Measurements from ENCODE around the gene GRK5.

GRK5 gene

DNA sequence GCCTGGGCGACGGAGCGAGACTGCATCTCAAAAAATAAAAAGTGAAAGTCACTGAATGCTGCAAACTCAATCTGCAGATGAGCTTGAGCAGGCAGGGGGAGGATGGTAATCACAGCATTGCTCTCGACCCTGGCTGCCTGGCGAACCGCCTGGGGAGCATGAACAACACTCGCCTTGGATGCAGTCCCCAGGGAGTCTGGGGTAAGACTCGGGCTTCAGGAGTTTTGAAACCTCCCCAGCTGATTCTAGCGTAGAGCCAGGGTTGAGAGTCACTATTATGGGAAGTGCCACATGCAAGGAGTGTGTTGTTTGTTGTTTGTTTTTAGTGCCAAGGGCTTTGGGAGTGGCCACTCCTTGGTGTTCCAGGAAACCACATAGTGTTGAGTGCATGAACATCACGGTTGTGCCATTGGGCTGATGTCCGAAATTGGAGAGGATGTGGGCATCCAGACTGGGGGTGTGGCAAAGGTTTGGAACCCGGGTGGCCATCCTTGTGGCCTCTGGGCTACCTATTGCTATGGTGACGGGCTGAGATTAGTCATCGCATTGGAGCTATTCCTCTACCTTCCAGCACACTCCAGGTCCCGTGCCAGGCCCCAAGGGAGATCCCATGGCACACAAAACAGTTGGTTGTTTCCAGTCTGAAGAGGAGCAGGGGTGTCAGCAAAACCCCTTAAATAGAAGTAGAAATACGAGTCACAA is 242.5 kb downstream of the GRK5 start:
- no peak for DNase-seq
- no peak for TF ChIP-seq POLR2A (IDR thresholded peaks at IDR 0.05; ENCODE audit: low read length)
- TF ChIP-seq GATA1 (IDR thresholded peaks at IDR 0.05; ENCODE audit: low read depth, low read length), result no peak

DNA sequence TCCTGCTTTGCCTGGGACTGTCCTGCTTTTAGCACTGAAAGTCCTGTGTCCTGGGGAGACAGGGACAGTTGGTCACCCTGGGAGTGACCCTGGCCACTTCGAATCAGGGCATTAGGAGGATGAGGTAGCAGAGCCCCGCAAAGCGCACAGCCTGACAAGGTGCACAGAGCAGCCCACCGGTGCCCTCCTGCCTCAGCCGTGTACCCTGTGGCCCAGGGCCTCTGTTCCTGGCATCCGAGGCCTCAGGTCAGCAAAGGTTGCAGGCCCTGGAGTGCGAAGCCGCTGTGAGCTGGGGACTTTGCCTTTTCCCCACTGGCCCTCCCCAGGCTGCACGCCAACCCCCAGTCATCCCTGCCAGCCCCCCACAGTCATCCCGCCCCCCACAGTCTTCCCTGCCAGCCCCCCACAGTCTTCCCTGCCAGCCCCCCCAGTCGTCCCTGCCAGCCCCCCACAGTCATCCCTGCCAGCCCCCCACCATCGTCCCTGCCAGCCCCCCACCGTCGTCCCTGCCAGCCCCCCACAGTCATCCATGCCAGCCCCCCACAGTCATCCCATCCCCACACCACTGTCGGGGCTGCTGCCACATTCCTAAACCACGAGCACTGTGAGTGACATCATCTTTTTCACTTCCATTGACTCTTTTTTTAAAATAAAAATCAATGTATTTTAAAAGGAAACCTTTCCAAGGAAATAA is 243.4 kb downstream of the GRK5 start:
- no peak for DNase-seq
- no peak for TF ChIP-seq GATA1 (IDR thresholded peaks at IDR 0.05; ENCODE audit: low read depth, low read length)
- TF ChIP-seq POLR2A (IDR thresholded peaks at IDR 0.05; ENCODE audit: low read length), result no peak

DNA sequence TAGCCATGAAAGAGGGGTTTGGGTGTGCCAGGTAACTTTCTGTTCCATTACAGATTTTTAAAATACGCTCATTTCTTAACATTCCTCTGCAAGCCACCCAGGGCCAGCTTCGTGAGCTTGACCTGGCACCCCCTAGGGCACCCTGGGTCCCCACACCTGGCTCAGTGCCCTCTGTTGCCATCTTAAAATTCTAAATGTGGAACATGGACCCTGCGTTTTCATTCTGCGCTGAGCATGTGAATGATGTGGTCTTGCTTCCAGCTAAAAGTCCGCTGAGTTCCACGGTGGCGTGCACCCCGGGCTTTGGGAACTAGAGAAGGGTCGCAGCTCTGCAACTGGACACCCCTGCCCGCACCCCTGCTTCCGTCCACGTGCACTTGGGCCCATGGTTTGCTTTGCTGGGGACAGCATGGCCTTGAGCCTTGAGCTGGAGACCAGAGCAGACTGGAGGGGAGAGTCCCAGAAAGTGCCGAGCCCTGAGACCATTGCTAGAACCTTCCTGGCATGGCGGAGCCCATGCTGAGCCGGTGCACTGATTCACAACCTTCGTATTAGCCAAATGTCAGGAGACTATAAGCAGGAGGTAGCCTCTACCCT is 244.0 kb downstream of the GRK5 start:
- TF ChIP-seq POLR2A (IDR thresholded peaks at IDR 0.05; ENCODE audit: low read length), result no peak
- no peak for DNase-seq

DNA sequence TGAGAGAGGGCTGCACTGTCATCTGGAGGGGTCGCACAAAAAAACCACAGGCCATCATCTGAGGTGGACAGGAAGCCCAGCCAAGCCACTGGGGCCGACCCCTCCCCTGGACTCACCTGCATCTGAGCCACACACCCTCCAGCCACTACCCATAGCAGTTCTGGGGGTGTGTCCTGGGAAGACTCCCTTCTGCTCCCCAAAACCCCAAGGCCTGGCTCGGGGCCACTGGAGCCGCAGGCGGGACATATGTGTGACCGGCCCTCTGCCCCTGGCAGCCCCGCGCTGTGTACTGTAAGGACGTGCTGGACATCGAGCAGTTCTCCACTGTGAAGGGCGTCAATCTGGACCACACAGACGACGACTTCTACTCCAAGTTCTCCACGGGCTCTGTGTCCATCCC is 245.0 kb downstream of the GRK5 start:
- TF ChIP-seq GATA1 (IDR thresholded peaks at IDR 0.05; ENCODE audit: low read depth, low read length), result no peak
- TF ChIP-seq POLR2A (IDR thresholded peaks at IDR 0.05; ENCODE audit: low read length), result no peak
- no peak for DNase-seq

DNA sequence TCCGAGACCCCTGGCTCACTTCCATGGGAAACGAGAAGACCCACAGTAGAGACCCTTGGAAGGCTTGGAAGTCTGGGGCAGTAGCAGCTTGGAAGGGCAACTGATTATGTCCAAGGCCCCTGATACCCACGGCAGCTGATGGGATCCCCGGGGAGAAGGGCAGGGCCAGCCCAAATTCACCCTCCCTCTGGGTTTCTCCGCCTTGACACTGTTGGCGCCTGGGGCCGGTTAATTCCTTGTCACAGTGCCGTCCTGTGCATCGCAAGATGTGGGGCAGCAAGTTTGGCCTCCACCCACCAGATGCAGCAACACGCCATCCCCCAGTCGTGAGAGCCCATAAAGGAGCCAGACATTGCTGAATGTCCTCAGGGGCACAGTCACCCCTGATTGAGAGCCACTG is 245.9 kb downstream of the GRK5 start:
- no peak for TF ChIP-seq GATA1 (IDR thresholded peaks at IDR 0.05; ENCODE audit: low read depth, low read length)
- no peak for TF ChIP-seq POLR2A (IDR thresholded peaks at IDR 0.05; ENCODE audit: low read length)
- no peak for DNase-seq

DNA sequence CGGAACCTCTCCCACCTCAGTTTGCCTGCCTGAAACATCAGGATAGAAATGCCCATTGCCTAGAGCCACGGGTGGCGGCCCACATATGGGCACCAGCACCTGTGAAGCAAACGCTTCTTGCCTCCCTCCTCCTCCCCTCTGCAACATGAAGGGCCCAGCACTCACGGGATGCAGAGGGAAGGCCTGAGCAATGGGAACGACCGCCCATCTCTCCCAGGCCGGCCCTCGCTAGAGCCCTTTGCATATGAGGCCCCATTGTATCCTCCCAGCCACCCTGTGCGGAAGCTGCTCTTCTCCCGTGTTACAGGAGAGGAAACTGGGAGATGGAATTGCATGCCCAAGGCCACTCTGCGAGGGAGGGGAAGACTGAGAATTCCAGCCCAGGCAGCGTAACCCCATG is 246.9 kb downstream of the GRK5 start:
- DNase-seq, result no peak
- TF ChIP-seq GATA1 (IDR thresholded peaks at IDR 0.05; ENCODE audit: low read depth, low read length), result no peak

DNA sequence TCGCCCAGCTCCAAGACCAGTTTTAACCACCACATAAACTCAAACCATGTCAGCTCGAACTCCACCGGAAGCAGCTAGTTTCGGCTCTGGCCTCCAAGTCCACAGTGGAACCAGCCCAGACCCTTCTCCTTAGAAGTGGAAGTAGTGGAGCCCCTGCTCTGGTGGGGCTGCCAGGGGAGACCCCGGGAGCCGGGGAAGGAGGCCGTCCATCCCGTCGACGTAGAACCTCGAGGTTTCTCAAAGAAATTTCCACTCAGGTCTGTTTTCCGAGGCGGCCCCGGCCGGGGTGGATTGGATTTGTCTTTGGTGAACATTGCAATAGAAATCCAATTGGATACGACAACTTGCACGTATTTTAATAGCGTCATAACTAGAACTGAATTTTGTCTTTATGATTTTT is 247.6 kb downstream of the GRK5 start:
- no peak for TF ChIP-seq POLR2A (IDR thresholded peaks at IDR 0.05; ENCODE audit: low read length)
- no peak for TF ChIP-seq GATA1 (IDR thresholded peaks at IDR 0.05; ENCODE audit: low read depth, low read length)
- DNase-seq, result no peak

DNA sequence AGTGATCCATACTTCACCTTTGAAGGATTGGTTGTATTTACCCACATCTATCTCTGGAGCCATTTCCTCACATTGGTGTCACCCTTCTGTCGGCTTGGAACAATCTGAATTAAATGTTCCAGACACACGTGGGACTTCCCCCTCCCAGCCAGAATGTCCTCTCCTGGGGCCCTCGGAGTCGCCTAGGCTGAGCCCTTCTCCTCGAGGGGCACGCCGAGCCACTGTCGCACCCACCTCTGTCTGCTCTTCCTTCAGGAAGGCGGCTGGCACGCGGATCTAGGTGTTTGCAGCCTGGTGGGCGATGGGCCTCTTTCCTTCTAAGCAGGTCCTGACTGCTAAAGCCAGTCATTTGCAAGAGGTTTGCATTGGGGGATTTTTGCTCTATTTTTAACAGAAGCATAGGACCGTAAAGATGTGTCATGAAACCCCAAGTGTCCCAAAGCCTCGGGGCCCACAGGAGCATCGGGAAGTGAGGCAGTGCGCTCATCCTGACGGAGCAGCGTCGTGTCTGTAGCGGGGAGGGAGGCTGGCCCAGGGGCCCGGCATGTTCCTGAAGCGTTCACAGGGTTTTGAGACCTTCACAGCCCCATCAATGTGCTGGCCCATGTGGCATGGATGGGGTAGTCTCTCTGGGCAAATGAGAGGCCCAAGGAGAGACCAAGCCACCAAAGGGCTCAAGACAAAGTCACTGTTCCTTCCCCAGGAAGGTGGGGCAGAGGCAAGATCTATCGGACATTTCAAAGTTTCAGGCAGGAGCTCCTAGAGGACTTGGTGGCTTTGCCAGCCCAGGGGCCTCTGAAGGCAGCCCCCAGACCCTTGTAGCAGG is 248.5 kb downstream of the GRK5 start:
- no peak for DNase-seq
- TF ChIP-seq GATA1 (IDR thresholded peaks at IDR 0.05; ENCODE audit: low read depth, low read length) (no peak), POLR2A (IDR thresholded peaks at IDR 0.05; ENCODE audit: low read length) (no peak)

DNA sequence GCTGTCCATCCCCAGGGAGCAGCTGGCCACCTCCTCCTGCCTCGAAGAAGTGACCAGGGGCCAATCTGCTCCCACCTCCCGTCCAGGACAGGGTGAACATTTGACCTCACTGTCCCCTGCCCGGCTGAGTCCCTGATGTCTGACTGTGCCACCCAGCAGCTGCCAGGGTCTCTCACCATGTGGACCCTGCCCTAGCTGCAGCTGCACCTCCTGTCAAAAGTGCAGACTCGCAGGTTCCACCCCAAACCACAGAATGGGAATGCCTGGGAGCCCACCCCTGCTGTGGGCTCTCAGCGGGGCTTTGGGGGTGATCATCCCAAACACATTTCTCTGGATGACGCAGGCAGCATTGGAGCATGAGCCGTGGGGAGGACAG is 249.1 kb downstream of the GRK5 start:
- no peak for DNase-seq
- TF ChIP-seq GATA1 (IDR thresholded peaks at IDR 0.05; ENCODE audit: low read depth, low read length), result no peak
- TF ChIP-seq POLR2A (IDR thresholded peaks at IDR 0.05; ENCODE audit: low read length), result no peak

DNA sequence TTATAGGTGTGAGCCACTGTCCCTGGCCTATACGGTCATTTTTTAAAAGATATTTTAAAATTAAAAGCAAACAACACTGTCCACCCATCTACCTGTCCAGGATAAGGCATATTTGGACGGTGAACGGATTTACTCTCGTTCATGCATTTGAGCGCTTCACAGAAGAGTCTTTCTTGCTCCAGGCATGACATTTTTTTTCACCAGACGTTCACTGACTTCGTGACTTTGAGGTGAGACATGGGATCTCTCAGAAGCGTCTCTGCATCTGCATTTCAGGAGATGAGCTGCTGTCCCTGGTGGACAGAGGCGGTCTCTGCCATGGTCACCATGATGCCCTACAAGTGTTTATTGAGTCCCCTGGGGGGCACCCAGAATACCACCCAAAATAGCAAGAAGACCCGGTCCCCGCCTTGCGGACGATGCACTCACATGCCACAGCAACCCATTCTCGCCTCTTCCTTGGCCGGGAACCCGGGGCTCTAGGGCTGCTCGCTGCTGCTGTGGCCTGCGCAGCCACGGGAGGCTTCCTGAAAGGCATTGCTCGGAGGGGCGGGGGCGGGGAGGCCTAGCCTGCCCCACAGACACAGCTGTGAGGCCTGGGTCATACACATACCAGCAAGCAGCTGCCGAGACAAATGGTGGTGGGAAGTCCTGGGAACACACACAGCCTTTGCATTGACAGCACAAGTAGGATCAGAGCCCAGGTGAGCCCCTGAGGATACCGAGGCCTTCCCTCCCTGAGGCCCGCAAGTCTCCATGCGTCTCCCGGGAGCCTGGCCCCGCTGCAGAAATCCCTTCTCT is 250.8 kb downstream of the GRK5 start:
- no peak for DNase-seq
- TF ChIP-seq POLR2A (IDR thresholded peaks at IDR 0.05; ENCODE audit: low read length) (no peak), GATA1 (IDR thresholded peaks at IDR 0.05; ENCODE audit: low read depth, low read length) (no peak)

DNA sequence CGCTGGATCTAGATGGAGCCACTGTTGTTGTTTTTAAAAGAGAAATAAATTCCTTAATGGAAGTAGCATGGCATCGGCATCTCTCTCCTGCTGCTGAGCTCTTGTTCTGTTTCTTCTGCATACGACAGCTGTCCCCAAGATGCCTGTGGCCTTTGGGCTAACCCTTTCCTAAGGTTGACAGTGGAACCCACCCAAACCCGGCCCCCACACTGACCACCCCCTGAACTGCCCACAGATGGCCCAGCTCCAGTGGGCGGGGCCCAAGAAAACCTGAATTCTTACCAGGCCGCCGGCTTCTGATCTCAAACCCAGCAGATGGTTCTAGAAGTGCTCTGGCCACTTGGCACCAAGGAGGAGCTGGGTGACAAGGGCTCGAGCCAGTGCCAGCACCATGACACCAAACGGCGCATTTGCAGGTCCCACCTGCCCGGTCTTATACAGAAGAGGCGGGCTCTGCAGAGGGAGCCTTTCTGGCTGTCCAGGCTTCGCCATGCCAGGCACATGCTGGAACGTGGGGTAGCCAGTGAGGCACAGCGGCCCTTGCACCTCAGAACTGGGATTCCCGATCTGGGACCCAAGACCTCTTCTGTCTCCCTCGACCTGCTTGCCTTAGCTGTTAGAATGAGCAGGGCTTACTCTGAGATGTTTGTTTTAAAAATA is 252.4 kb downstream of the GRK5 start:
- TF ChIP-seq POLR2A (IDR thresholded peaks at IDR 0.05; ENCODE audit: low read length), result no peak
- TF ChIP-seq GATA1 (IDR thresholded peaks at IDR 0.05; ENCODE audit: low read depth, low read length), result no peak
- DNase-seq, result no peak

DNA sequence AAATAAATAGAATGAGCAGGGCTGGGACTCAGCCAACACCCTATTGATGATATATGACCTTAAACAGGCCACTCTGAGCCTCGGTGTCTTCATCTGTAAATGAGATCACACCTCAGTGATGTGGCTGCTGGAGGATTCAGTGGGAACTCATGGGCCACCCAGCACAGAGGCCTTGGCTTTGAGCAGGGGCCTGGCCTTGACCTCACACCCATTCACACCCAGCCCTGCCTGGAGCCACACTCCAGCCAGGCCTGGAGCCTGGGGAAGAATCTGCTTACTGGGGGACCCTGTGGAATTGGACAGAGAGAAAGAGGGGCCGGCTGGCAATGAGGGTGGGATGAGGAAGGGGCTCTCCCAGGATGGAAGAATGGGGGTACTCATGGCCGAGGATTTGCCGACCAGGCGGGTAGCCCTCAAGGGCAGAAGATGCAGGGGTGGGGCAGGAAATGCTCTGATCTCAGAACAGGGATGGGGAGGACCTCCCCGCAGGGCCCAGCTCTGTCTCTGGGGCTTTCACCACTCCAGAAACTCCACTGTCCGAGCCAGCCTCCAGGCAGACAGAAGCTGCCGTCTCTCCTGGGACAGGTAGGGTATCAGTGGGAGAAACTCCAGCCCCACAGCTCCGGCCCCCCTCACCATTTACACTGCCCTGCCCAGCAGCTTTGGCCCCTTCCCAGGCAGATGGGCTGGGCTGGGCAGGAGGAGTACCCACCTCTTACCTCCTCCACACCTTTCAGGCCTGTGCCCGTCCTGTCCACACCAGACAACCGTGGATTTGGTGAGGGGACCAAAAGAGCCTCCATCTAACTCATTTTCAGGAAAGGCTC is 253.2 kb downstream of the GRK5 start:
- TF ChIP-seq POLR2A (IDR thresholded peaks at IDR 0.05; ENCODE audit: low read length) (no peak), GATA1 (IDR thresholded peaks at IDR 0.05; ENCODE audit: low read depth, low read length) (no peak)
- no peak for DNase-seq

Measured in erythroblast (primary cell).